Body of pancreas (tissue), 4 donors: ENCODE data around the gene AKAP13.

Source experiments
- CTCF ChIP-seq, 7 experiments: fragments of 450-650 bp in 4 of 7; fragments of 200-600 bp in 3 of 7; sonication (generic) in 3 of 7; IDR thresholded peaks; one replicate each; pipeline ENCODE4 v1.5.1; 2016 to 2019; ENCODE audit warnings: antibody characterized with exemption in 7 of 7
- POLR2A ChIP-seq, 3 donors: fragments of 450-650 bp; IDR thresholded peaks; one replicate each; pipeline ENCODE4 v1.6.1; 2016; ENCODE audit warnings: antibody characterized with exemption in 3 of 3, mild to moderate bottlenecking in 2 of 3

GRCh38 chr15:85515212-85515611 lies 134.8 kb downstream of the AKAP13 start:
- TF ChIP-seq CTCF (IDR thresholded peaks at IDR 0.05), result no peak
- no peak for TF ChIP-seq POLR2A (IDR thresholded peaks at IDR 0.05)
